ENCODE measurements around the gene CTNNA3.

CTNNA3 gene

DNA sequence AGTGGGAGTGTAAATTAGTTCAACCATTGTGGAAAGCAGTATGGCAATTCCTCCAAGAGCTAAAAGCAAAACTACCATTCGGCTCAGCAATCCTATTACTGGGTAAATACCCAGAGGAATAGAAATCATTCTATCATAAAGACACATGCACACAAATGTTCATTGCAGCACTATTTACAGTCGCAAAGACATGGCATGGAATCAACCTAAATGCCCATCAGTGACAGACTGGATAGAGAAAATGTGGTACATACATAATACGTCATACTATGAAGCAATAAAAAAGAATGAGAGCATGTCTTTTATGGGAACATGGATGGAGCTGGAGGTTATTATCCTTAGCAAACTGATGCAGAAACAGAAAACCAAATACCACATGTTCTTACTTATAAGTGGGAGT, 1646.7 kb downstream of the CTNNA3 start:
- Histone ChIP-seq H3K4me1 (ENCODE audit: control insufficient read depth, insufficient read depth, low read length) (no peaks in the 10 kb centered on the region), H3K9ac (ENCODE audit: low read length) (no peak overlapping the region), H3K4me3 (ENCODE audit: low read length) (no peak overlapping the region), H3K27me3 (replicated peaks; ENCODE audit: control insufficient read depth, insufficient read depth, low read length) (no peaks in the 10 kb centered on the region), H3K36me3 (ENCODE audit: control insufficient read depth, insufficient read depth, low read length, severe bottlenecking) (no peaks in the 10 kb centered on the region), H3K9me3 (ENCODE audit: control insufficient read depth, low read length) (peaks cover 20% of the 10 kb centered on the region)
- DNase-seq (ENCODE audit: low read depth), result no peak

DNA sequence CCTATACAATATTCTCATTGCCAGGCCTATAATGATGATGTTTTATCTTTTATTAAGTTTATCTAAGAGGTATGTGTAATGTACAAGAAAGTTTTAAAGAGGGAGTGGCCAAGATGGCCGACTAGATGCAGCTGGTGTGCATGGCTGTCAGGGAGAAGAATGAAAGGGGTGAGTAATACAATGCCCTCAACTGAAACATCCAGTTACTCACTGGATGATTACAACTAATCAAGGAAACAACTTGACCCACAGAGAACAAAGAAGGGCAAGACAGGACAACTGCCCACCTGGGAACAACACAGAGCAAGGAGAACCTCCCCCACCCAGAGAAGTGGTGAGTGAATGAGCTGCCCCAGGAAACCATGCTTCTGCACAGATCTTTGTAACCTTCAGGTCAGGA, 1650.1 kb downstream of the CTNNA3 start:
- Histone ChIP-seq H3K4me1 (ENCODE audit: control insufficient read depth, insufficient read depth, low read length) (no peaks in the 10 kb centered on the region), H3K36me3 (ENCODE audit: control insufficient read depth, insufficient read depth, low read length, severe bottlenecking) (no peaks in the 10 kb centered on the region), H3K9ac (ENCODE audit: low read length) (no peak overlapping the region), H3K4me3 (ENCODE audit: low read length) (no peak overlapping the region), H3K27me3 (replicated peaks; ENCODE audit: control insufficient read depth, insufficient read depth, low read length) (no peaks in the 10 kb centered on the region), H3K9me3 (ENCODE audit: control insufficient read depth, low read length) (peaks cover 20% of the 10 kb centered on the region)
- no peak for DNase-seq (ENCODE audit: low read depth)

DNA sequence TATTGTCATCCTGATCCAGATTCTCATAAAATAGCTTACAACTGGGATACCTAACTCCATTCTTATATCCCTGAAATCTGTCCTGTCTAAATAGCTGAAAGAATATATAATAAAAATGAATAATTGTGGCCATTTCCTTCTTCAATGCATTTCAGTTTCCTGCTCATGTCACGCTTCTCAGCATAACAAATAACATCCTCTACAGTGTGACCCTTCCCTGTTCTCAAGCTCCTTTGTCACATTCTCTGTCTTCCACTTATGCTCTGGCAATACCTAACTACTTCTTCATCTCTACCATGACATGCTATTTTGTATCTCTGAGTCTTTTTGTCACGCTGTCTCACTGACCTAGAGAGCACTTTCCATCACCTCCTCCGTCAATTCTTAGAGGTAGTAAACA, 1654.2 kb downstream of the CTNNA3 start:
- Histone ChIP-seq H3K36me3 (ENCODE audit: control insufficient read depth, insufficient read depth, low read length, severe bottlenecking) (no peaks in the 10 kb centered on the region), H3K9me3 (ENCODE audit: control insufficient read depth, low read length) (peaks cover 17% of the 10 kb centered on the region)

DNA sequence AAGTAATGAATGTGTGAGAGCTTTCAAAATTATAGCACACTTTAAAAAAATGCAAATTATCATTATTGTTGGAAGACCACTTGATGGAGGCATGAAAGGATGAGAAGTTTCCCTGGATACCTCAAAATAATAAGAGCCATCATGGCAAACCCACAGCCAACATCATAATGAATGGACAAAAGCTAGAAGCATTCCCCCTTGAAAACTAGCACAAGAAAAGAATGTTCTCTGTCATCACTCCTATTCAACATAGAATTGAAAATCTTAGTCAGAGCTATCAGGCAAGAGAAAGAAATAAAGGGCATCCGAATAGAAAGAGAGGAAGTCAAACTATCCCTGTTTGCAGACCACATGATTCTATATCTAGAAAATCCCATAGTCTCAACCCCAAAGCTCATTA, 1657.4 kb downstream of the CTNNA3 start:
- Histone ChIP-seq H3K9me3 (ENCODE audit: control insufficient read depth, low read length) (no peaks in the 10 kb centered on the region), H3K4me3 (ENCODE audit: low read length) (no peak overlapping the region), H3K27me3 (replicated peaks; ENCODE audit: control insufficient read depth, insufficient read depth, low read length) (no peaks in the 10 kb centered on the region), H3K36me3 (ENCODE audit: control insufficient read depth, insufficient read depth, low read length, severe bottlenecking) (no peaks in the 10 kb centered on the region), H3K4me1 (ENCODE audit: control insufficient read depth, insufficient read depth, low read length) (no peaks in the 10 kb centered on the region), H3K9ac (ENCODE audit: low read length) (no peak overlapping the region)
- DNase-seq (ENCODE audit: low read depth), result no peak

More for the DNA sequence above, 1654.2 kb downstream of the CTNNA3 start:
- H3K9ac ChIP-seq (ENCODE audit: low read length), result no peak overlapping the region
- no peaks in the 10 kb centered on the region for H3K4me1 ChIP-seq (ENCODE audit: control insufficient read depth, insufficient read depth, low read length)
- no peak for DNase-seq (ENCODE audit: low read depth)
- H3K27me3 ChIP-seq (replicated peaks; ENCODE audit: control insufficient read depth, insufficient read depth, low read length), result no peaks in the 10 kb centered on the region
- no peak overlapping the region for H3K4me3 ChIP-seq (ENCODE audit: low read length)

DNA sequence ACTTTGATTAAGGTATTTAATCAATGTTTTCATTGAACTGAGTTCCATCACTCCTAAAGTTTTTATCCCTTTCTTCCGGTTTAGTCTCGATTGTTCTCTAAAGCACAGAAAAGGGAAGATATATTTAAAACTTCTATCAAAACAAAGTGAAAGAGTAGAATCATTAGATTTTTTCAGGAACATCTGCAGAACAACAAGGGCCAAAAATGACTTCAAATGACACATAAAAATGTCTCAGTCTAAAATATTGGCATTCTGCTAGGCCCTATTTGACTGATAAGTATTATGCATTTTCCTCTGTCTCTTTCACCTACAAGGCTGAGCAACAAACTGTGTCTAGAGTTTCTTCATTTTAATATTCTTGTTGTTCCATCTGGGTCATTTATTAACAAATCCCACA, 1669.7 kb downstream of the CTNNA3 start:
- no peak overlapping the region for H3K4me3 ChIP-seq (ENCODE audit: low read length)
- no peaks in the 10 kb centered on the region for H3K36me3 ChIP-seq (ENCODE audit: control insufficient read depth, insufficient read depth, low read length, severe bottlenecking)
- no peaks in the 10 kb centered on the region for H3K9me3 ChIP-seq (ENCODE audit: control insufficient read depth, low read length)
- no peak overlapping the region for H3K9ac ChIP-seq (ENCODE audit: low read length)
- H3K4me1 ChIP-seq (ENCODE audit: control insufficient read depth, insufficient read depth, low read length), result no peaks in the 10 kb centered on the region
- no peaks in the 10 kb centered on the region for H3K27me3 ChIP-seq (replicated peaks; ENCODE audit: control insufficient read depth, insufficient read depth, low read length)
- no peak for DNase-seq (ENCODE audit: low read depth)

DNA sequence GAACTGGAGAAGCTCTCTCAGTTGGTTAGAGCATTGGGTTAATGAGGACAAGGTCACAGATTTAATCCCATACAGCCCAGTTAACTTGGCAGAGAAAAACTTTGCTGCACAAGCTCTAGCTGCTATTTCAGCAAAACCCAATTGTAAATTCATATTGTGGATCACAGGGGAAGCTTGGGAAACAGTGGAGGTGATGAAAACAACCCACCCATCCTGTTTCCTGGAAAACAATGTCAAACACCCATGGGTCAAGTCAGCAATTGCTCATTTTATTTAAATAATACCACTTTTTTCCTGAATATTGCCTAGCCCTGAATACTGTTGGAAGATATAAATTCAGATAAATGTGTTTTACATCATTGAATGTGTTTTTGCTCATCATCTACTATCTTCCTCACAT, 1670.8 kb downstream of the CTNNA3 start:
- Histone ChIP-seq H3K9me3 (ENCODE audit: control insufficient read depth, low read length) (no peaks in the 10 kb centered on the region), H3K9ac (ENCODE audit: low read length) (no peak overlapping the region), H3K36me3 (ENCODE audit: control insufficient read depth, insufficient read depth, low read length, severe bottlenecking) (no peaks in the 10 kb centered on the region), H3K27me3 (replicated peaks; ENCODE audit: control insufficient read depth, insufficient read depth, low read length) (no peaks in the 10 kb centered on the region), H3K4me3 (ENCODE audit: low read length) (no peak overlapping the region), H3K4me1 (ENCODE audit: control insufficient read depth, insufficient read depth, low read length) (no peaks in the 10 kb centered on the region)
- no peak for DNase-seq (ENCODE audit: low read depth)

DNA sequence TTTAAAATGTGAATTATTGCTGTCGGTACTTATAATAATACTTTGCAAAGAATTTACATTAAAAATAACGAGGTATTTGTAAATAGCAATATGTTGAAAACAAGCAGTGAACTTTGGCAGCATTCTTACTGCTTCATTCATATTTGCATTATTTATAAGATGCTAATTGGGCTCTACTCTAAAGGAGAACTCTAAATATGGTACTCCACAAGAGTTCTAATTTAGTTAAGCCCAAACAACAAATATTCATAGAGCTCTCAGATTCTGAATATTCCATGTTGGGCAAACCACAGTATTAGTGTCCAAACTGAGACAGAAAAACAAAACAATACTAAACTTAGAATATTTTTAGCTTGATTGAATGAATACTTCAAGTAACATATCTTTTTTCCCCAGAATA, 1674.6 kb downstream of the CTNNA3 start:
- no peak for DNase-seq (ENCODE audit: low read depth)
- Histone ChIP-seq H3K27me3 (replicated peaks; ENCODE audit: control insufficient read depth, insufficient read depth, low read length) (no peaks in the 10 kb centered on the region), H3K4me3 (ENCODE audit: low read length) (no peak overlapping the region), H3K9ac (ENCODE audit: low read length) (no peak overlapping the region), H3K9me3 (ENCODE audit: control insufficient read depth, low read length) (no peaks in the 10 kb centered on the region), H3K4me1 (ENCODE audit: control insufficient read depth, insufficient read depth, low read length) (no peaks in the 10 kb centered on the region), H3K36me3 (ENCODE audit: control insufficient read depth, insufficient read depth, low read length, severe bottlenecking) (no peaks in the 10 kb centered on the region)

DNA sequence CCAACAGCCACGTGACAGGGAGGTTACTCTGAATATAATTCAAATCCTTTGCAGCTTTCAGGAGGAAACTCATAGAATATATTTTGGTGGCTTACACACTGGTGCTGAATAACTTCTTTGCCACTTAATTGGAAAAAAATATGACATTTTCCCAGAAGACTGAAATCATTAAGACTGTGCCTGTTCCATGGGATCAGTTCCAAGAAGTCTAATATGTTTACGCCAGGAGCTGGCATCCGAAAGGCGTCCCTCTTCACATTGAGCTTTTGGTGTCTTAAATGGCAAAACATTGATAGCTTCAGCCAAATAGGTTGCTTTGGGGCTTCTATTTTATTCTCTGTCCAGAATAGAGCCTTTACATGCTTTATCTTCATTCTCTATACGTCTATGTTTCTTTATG, 1687.8 kb downstream of the CTNNA3 start:
- no peak for DNase-seq (ENCODE audit: low read depth)
- H3K4me3 ChIP-seq (ENCODE audit: low read length), result no peak overlapping the region
- no peak overlapping the region for H3K9ac ChIP-seq (ENCODE audit: low read length)
- H3K4me1 ChIP-seq (ENCODE audit: control insufficient read depth, insufficient read depth, low read length), result no peaks in the 10 kb centered on the region
- H3K27me3 ChIP-seq (replicated peaks; ENCODE audit: control insufficient read depth, insufficient read depth, low read length), result no peaks in the 10 kb centered on the region
- peaks cover 6% of the 10 kb centered on the region for H3K9me3 ChIP-seq (ENCODE audit: control insufficient read depth, low read length)
- H3K36me3 ChIP-seq (ENCODE audit: control insufficient read depth, insufficient read depth, low read length, severe bottlenecking), result no peaks in the 10 kb centered on the region

DNA sequence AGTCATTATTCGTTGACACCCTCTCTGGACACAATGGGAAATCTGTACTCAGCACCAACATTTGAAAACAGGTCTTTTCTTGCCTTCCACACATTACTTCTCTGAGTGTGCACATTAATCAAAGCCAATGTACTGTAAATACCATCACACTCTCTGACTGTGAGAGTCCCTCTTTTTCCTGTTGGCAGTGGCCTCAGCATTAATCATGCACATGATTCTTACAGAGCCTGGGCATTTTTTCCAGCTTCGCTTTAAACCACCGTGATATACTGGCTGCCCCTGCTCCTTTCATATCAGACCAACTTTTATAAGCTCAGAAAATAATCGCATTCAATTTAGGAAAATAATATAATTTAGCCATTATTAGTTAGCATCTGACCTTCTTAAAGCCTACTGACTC, 1689.6 kb downstream of the CTNNA3 start:
- Histone ChIP-seq H3K9ac (ENCODE audit: low read length) (no peak overlapping the region), H3K4me1 (ENCODE audit: control insufficient read depth, insufficient read depth, low read length) (no peaks in the 10 kb centered on the region), H3K9me3 (ENCODE audit: control insufficient read depth, low read length) (peaks cover 6% of the 10 kb centered on the region), H3K27me3 (replicated peaks; ENCODE audit: control insufficient read depth, insufficient read depth, low read length) (no peaks in the 10 kb centered on the region), H3K4me3 (ENCODE audit: low read length) (no peak overlapping the region), H3K36me3 (ENCODE audit: control insufficient read depth, insufficient read depth, low read length, severe bottlenecking) (no peaks in the 10 kb centered on the region)
- no peak for DNase-seq (ENCODE audit: low read depth)

DNA sequence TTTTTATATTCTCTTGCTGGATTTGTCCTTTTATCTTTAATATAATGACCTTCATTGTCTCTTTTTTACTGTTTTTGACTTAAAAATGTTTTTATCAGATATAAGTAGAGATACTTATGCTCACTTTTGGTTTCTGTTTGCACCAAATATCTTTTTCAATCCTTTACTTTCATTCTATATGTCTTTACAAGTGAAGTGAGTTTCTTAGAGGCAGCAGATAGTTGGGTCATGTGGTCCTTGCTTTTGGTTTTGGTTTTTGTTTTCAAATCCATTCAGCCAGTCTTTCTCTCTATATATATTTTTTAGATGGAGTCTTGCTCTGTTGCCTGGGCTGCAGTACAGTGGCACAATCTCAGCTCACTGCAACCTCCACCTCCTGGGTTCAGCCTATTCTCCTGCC, 1702.5 kb downstream of the CTNNA3 start:
- DNase-seq (ENCODE audit: low read depth), result no peak
- no peak overlapping the region for H3K9ac ChIP-seq (ENCODE audit: low read length)
- peaks cover 12% of the 10 kb centered on the region for H3K9me3 ChIP-seq (ENCODE audit: control insufficient read depth, low read length)
- no peaks in the 10 kb centered on the region for H3K36me3 ChIP-seq (ENCODE audit: control insufficient read depth, insufficient read depth, low read length, severe bottlenecking)
- H3K27me3 ChIP-seq (replicated peaks; ENCODE audit: control insufficient read depth, insufficient read depth, low read length), result no peaks in the 10 kb centered on the region
- no peaks in the 10 kb centered on the region for H3K4me1 ChIP-seq (ENCODE audit: control insufficient read depth, insufficient read depth, low read length)
- H3K4me3 ChIP-seq (ENCODE audit: low read length), result no peak overlapping the region

DNA sequence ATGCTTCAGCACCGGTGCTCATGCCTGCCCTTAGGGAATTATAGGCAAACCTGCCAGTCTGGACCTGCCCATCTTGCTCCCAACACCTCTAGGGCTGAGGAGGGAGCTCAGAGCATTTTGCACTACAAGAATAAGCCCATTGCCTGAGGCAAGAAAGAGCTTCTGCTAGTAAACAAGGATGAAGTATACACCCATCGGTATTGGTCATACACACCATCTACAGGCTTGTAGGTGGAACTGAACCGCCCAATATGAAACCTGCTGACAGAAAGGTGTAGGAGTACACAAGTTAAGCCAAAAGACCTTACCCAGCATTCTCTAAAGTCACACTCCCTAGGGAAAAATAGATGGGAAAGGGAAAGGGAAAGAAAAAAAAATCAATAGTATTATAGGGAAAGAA, 1727.1 kb downstream of the CTNNA3 start:
- no peak overlapping the region for H3K4me3 ChIP-seq (ENCODE audit: low read length)

DNA sequence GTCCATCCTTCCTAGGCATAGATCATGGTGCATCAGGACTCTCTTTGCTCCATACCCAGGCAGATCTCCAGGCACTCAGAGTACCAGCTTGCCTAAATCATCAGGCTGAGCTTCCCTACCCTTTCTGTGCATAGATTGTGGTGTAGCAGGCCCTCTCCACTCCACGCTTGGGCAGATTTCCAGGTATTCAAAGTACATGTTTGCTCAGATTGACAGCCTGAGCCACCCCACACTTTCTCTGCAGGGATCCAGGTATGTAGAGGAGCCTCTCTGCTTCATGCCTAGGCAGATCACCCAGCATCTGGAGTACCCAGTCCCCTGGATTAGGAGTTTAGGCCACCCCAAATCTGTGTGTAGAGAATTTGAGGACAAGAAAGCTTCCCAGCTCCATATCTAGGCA, 1727.6 kb downstream of the CTNNA3 start:
- Histone ChIP-seq H3K9ac (ENCODE audit: low read length) (no peak overlapping the region), H3K36me3 (ENCODE audit: control insufficient read depth, insufficient read depth, low read length, severe bottlenecking) (no peaks in the 10 kb centered on the region), H3K4me1 (ENCODE audit: control insufficient read depth, insufficient read depth, low read length) (no peaks in the 10 kb centered on the region), H3K4me3 (ENCODE audit: low read length) (no peak overlapping the region), H3K27me3 (replicated peaks; ENCODE audit: control insufficient read depth, insufficient read depth, low read length) (no peaks in the 10 kb centered on the region), H3K9me3 (ENCODE audit: control insufficient read depth, low read length) (no peaks in the 10 kb centered on the region)
- DNase-seq (ENCODE audit: low read depth), result no peak

More for the DNA sequence above, 1727.1 kb downstream of the CTNNA3 start:
- Histone ChIP-seq H3K36me3 (ENCODE audit: control insufficient read depth, insufficient read depth, low read length, severe bottlenecking) (no peaks in the 10 kb centered on the region), H3K27me3 (replicated peaks; ENCODE audit: control insufficient read depth, insufficient read depth, low read length) (no peaks in the 10 kb centered on the region), H3K9me3 (ENCODE audit: control insufficient read depth, low read length) (no peaks in the 10 kb centered on the region), H3K9ac (ENCODE audit: low read length) (no peak overlapping the region), H3K4me1 (ENCODE audit: control insufficient read depth, insufficient read depth, low read length) (no peaks in the 10 kb centered on the region)
- no peak for DNase-seq (ENCODE audit: low read depth)
